Measurements from ENCODE around the gene DPH2.

GRCh38 chr1:44016041-44016889 is 46.5 kb downstream of the DPH2 start:
- no peak for TF ChIP-seq CTCF (IDR thresholded peaks at IDR 0.05)
- TF ChIP-seq POLR2A (IDR thresholded peaks at IDR 0.05) = no peak

All from adrenal gland (tissue), 5 donors.